SKM-1 treated with dmso at 0.1 percent for 144 hours (cell line): Measurements from ENCODE around the gene CAV1.

ENCODE experiments used
- DNase-seq: peaks from one replicate; lab custom pipeline; 2025; ENCODE audit not compliant: unreplicated experiment; lab: John Stamatoyannopoulos, UW

The CAV1 gene

DNA sequence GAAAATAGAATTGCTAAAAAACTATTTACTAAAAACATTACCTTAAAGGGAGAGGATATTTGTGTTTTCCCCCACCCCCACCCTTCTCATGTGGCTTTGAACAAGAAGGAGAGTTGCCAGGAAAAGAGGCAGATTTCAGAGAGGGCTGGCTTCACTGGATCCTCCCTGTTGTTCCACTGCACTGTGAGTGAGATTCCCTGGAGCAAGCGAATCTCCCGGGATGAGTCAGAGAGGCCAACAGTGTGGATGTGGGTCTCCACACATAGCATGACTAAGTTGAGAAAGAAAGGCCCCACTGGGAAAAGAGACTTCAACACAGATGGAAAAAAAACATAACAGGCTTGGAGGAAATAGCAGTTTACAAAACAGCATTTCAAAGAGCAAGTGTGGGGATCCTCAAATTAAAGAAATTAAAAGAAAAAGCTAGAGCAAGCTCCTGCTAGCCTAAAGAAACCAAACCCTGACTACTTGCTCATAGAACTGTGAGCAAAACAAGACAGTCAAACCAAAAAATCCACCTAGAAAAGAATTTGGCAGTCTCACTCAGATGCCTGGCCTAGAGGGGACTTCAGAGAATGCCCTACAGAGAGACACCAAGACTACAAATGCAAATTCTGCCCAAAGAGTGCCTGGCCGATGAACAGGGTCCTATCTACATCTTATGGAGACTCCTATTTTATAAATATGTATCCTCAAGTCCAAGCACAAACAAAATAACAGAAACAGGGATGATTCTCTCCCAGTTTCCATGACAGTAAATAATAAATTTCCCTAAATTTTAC is 3.4 kb downstream of the CAV1 start:
- DNase-seq = no peak

- DNase-seq = no peak
Observed at GRCh38 chr7:116529250-116529649, 4.4 kb downstream of the CAV1 start.

GRCh38 chr7:116530107-116530820 is 5.4 kb downstream of the CAV1 start:
- DNase-seq = no peak

GRCh38 chr7:116532102-116532688 is 7.4 kb downstream of the CAV1 start:
- no peak for DNase-seq

DNA sequence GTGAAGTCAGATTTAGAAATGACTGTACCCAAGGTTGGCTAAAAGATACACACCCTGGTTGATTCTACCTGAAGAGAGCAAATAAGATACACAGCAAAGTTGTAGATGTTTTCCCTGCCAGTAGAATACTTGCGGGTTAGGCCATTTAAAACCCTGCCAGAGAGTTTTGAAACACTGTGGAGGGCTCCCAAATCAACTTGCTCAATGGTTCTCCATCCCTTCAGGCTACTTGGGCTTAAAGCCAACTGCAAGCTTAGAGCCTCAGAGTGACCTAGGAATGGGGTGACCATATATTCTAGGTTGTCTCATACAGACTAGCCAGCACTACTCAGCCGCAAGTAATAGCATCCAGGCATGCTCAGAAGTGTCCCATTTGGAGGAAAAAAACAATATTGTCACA is 10.0 kb downstream of the CAV1 start:
- no peak for DNase-seq

DNA sequence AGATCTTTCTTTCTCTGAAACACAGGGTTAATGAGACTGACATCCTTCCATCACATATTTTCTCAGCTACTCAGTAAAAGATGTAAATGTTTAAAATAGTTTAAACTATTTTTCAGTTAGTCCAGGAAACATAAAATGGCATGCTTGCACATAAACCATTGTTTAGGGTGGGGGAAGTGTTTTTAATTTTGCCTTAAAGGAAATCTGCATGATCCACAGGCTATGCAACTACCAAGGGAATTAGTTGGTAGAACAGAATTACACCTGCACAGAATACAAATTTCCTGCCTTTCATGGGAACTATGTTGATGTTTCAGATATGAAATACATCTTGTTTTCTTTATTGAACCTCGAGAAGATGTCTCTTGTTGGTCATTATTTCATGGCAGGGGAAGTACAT is 10.6 kb downstream of the CAV1 start:
- no peak for DNase-seq

- DNase-seq = no peak
Observed at GRCh38 chr7:116538138-116538537, 13.3 kb downstream of the CAV1 start.

DNA sequence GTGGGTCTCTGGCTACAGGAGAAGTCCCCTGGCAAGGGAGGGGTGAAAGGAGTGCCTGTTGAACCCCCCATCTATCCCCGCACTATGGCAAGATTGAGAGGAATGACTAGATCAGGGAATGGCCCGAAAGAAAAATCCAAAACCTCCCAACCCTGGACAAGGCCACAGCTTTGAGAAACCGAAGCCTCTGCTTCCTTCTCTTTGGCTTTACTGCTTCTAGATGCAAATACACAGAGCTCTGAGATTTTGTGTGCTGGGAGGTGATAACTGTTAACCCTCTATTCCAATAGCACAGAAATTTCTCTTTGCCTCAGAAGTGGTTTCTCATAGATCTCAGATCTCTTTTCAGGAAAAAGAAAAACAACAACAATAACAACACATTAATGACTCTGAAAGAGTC is 15.0 kb downstream of the CAV1 start:
- no peak for DNase-seq

DNA sequence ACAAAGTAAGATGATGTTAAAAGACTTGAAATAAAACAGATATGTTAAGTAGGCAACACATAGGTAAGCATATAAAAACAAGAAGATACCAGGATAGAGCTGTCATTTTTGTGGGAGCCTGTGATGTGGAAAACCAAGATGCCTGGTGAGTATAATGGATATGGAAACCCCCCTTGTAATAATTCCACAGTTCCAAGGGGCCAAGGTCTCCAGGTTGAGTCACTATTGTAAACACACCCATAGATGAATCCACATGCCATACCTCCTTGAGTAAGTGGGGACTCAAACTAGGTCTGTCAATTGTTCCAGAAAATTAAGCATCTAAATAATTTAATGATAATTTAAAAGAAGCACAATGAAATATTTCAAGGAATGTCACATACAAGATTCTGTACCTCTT is 15.9 kb downstream of the CAV1 start:
- no peak for DNase-seq

DNA sequence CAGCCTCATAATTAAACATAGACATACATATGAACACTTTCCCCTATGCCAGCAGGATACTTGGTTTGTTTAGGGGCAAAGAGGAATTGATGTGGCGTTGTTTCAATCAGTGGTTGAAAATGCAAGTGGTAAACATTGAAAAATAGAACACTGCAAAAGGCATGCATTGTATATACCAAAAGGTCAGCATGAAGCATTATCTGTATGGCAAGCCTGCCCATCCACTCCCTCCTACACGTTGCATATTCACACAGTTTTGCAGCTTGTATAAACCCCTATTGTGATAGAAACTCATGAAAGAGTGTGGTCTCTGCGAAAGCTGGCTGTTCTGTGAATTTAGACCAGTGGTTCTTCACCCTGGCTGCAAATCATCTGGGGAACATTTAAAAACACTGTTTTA is 17.1 kb downstream of the CAV1 start:
- DNase-seq = no peak

GRCh38 chr7:116542618-116543017 is 17.8 kb downstream of the CAV1 start:
- no peak for DNase-seq

- DNase-seq = no peak
Observed at GRCh38 chr7:116543664-116544063, 18.8 kb downstream of the CAV1 start.

DNA sequence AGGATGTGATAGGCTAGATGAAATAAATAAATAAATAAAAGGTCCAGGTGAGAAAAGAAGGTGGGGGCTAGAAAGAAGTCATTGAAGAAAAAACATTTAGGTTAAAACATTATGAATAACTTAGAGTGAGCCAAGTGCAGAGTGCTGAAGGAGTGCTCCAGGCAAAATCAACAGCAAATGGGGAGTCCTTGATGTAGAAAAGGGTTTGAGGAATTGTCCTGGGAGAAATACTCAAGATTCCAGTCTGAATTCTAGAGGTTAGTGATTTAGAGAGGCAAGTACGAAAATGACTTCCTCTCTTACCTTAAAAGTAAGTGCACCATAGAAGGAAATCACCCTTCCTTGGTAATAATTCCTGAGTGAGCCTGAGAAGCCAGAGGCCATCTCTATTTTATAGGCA is 19.7 kb downstream of the CAV1 start:
- no peak for DNase-seq

DNA sequence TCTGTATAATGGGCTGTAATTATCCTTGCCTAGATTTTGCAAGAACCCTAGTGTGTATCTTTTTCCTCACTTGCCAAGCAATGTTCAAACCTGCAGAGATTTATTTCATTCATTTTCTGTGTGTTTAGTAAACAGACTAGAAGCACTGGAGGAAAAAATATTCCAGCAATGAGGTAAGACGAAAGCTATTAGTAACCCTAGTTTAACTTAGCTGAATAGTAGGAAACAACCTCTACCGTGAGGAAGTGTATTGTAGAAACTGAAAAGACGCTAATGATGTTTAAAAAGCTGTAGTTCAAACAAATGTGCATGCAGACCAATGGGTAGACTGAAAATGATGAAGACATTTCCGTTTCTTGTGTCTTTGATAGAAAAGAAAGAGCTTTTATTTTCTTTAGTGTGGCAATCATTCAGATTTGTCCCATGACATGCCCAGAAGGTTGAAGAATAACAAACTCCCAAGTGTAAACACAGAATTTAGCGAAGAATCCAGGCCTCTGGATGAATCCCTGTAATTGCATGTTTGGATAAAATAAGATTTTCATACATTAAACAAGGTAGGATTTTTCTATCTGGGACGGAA is 20.7 kb downstream of the CAV1 start:
- DNase-seq = no peak

- DNase-seq = no peak
Observed at GRCh38 chr7:116546054-116546453, 21.2 kb downstream of the CAV1 start.

GRCh38 chr7:116546916-116547315 is 22.1 kb downstream of the CAV1 start:
- no peak for DNase-seq

GRCh38 chr7:116547347-116547746 is 22.5 kb downstream of the CAV1 start:
- no peak for DNase-seq

DNA sequence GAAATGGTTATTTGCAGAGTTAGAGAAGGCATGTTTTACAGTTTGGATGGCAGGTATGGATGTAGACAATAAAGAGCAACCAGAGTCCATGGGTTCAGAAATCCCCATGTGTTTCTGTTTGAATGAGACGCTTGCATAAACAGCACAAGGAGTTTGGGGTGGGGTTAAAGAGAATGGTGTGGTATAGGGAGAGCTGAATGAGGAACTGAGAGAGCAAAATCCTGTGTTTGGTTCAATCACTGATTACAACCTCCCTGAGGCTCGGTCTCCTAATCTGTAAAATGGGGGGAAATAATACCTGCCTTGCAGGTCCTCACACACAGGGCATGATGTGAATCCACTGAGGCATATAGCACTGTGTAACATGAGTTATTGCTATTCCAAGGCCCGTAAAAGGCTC is 23.7 kb downstream of the CAV1 start:
- no peak for DNase-seq

DNA sequence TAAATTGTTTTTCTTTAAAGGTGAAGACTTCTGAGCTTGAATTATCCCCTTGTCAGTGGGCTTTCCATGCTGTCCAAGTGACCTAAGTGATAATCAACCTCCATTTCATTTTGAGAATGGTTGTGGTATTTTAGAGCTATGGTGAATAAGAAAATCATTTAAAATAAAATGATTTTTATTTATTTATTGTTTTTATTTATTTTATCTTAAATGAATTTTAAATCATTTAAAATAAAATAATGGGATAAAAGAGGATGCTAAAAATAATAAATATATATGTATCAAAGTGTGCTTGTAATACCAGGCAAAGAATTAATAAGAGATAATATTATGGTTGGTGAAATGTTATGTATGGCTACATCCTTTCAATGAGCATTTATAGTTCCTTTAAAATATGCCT is 24.5 kb downstream of the CAV1 start:
- DNase-seq = no peak

GRCh38 chr7:116551692-116552091 is 26.9 kb downstream of the CAV1 start:
- no peak for DNase-seq

- DNase-seq = no peak
Observed at GRCh38 chr7:116552602-116553001, 27.8 kb downstream of the CAV1 start.
